ENCODE results near the gene STXBP5L.

- TF ChIP-seq CTCF (IDR thresholded peaks at IDR 0.05) (no peak), EP300 (IDR thresholded peaks at IDR 0.05) (no peak), POLR2A (IDR thresholded peaks at IDR 0.05) (no peak)
These were observed 259.6 kb downstream of the STXBP5L start for GRCh38 chr3:121167374-121168139.

Data from ovary (tissue), 3 donors.